DMS114 treated with DMSO at 0.1 percent for 48 hours (cell line): ENCODE data around the gene PLD4.
"Not testable (repeated sequence)": the region's sequence is repeated elsewhere in the genome, so short reads cannot be mapped to it uniquely, and the experiment has no call there.

Experiments used
- DNase-seq: peaks from one replicate; lab custom pipeline; 2025; ENCODE audit not compliant: unreplicated experiment; lab: John Stamatoyannopoulos, UW

The PLD4 gene

DNA sequence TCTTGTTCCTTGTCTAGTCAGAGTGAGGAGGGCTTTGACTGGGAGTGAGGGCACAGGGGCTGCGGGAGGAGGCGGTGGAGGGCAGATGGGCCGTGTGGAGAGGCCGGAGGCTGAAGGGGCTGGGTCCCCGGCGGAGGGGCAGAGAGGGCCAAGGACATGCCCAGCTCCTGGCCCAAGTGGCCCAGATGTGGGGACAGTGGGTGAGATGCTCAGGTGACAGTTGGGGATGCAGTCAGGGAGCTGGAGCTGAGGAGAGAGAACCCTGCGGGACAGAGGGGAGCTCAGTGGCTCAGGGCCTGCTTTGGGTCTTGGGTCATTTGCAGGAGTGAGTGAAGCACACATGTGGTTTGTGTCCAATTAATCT, 26.5 kb upstream of the PLD4 start:
- no peak for DNase-seq

- DNase-seq = no peak
Observed at GRCh38 chr14:104898870-104899510, 25.7 kb upstream of the PLD4 start.

DNA sequence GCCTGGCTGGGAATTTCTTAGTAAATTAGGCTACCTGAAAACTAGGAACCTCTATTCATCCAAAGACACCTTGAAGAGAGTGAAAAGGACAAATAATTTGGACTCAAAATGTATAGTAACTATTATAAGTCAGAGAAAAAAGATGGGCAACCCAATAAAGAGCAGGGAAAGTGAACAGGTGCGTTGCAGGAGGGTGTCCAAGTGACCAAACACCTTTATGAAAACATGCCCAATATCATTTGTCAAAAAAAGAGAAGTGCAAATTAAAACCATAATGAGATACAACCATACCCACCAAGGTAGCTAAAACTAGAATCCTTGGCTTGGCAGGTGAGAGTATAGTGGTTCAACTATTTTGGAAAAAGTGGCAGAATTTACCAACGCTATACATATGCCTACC, 24.9 kb upstream of the PLD4 start:
- DNase-seq = no peak

GRCh38 chr14:104900639-104901512, 23.8 kb upstream of the PLD4 start:
- DNase-seq = no peak

GRCh38 chr14:104903990-104904389, 20.7 kb upstream of the PLD4 start:
- no peak for DNase-seq

DNA sequence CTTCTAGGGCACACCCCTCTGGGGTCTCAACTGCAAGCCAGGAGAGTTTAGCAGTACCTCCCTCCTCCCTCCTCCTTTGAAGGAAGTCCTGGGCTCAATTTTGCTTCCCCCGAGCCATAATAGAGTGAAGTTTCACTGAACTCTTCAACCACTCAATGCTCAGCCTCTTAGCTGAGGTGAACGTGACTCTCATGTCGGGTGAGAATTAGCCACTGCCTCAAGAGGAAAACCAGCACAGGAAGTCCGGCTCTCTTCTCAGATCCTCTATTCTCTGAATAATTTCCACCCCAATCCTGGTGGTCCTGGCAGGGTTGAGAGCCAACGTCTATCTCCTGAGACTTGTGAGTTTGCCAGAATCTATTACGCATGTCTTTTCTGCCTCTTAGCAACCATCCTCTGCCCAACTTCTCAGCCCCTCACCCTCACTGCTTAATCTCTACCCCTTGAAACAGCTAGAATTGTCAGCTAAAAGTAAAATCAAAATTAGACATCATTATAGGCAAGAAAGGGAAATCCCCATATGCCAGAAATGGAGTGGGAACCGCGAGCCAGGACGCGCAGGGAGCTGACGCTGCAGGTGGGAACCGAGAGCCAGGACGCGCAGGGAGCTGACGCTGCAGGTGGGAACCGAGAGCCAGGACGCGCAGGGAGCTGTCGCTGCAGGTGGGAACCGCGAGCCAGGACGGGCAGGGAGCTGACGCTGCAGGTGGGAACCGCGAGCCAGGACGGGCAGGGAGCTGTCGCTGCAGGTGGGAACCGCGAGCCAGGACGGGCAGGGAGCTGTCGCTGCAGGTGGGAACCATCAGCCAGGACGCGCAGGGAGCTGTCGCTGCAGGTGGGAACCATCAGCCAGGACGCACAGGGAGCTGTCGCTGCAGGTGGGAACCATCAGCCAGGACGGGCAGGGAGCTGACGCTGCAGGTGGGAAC, 19.8 kb upstream of the PLD4 start:
- DNase-seq = not testable (repeated sequence)

DNA sequence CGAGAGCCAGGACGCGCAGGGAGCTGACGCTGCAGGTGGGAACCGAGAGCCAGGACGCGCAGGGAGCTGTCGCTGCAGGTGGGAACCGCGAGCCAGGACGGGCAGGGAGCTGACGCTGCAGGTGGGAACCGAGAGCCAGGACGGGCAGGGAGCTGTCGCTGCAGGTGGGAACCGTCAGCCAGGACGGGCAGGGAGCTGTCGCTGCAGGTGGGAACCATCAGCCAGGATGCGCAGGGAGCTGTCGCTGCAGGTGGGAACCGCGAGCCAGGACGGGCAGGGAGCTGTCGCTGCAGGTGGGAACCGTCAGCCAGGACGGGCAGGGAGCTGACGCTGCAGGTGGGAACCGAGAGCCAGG, 19.1 kb upstream of the PLD4 start:
- not testable (repeated sequence) for DNase-seq

DNA sequence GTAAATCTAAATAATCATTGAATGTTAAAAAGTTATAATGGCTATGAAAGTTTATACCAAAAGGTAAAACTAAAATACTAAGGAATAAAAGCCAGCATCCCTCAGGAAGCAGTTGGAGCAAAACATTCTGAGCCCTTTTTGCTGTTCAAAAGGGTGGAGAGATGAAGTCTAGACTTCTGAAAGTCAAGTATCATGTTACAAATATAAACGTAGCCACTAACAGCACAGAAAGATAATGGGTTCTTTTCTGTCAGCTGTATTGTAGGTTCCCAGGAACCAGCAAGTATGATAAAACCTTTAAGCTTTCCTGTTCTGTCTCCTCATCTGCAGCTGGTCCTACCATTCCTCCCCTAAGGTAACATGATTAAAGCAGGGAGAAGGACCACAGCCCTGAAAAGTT, 16.4 kb upstream of the PLD4 start:
- no peak for DNase-seq

- DNase-seq = no peak
Observed at GRCh38 chr14:104912053-104912452, 12.6 kb upstream of the PLD4 start.

DNA sequence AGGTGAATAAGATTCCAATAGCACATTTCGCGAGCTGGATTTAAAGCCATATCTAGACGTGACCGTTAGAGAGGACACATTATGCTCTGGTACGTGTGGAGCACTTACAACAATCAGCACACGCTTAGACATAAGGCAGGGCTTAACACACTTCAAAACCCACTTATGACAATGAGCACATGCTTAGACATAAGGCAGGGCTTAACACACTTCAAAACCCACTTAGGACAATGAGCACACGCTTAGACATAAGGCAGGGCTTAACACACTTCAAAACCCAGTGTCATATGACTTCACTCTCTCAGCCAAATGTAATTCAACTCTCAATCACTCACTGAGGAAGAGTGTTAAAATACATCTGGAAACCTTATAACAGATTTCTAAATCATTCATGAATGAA, 11.2 kb upstream of the PLD4 start:
- no peak for DNase-seq

DNA sequence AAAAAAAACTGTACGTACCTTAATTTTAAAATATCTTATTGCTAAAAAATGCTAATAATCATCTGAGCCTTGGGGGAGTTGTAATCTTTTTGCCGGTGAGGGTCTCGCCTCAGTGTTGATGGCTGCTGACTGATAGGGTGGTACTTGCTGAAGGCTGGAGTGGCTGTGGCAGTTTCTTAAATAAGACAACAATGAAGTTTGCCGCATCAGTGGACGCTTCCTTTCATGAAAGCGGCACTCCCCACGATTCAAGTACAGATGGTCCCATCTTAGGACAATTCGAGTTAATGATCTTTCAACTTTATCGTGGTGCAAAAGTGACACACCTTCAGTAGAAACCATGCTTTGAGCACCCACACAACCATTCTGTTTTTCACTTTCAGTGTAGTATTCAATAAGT, 7.6 kb upstream of the PLD4 start:
- no peak for DNase-seq

DNA sequence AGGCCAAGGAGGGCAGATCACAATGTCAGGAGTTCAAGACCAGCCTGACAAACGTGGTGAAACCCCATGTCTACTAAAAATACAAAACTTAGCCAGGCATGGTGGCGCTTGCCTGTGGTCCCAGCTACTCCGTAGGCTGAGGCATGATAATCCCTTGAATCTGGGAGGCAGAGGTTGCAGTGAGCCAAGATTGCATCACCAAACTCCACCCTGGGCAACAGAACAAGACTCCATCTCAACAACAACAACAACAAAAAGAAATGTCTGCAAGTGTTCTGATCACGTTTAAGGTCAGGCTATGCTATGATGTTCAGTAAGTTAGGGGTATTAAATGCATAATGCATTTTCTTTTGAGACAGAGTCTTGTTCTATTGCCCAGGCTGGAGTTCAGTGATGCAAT, 6.7 kb upstream of the PLD4 start:
- no peak for DNase-seq

DNA sequence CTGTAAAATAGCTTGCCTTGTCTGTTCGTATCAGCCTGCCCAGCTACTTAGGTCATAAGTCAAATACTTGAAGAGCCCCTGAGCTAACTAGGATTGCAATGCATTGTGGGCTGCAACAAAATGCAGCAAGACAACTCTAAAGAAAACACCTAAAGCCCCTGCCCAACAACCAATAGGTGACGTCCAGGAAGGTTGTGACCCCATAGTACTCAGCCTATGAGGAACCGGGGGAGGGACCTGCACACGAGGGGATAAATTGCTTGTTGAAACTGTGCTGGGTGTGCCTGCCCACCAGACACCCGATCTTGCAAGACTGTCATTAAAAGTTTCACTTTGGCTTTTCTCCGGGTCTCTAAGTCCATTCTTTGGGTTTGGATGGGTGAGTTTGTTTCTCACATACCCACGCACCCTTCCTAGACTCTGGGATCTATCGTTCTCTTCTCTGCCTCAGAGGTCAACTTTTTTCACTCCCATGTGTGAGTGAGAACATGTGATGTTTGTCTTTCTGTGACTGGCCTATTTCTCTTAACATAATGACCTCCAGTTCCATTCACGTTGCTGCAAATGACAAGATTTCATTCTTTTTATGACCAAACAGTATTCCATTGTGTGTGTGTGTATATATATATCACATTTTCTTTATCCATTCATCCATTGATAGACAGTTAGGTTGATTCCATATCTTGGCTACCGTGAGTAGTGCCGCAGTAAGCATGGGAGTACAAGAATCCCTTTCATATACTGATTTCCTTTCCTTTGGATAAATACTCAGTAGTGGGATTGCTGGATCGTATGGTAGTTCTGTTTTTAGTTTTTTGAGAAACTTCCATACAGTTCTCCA, 5.3 kb upstream of the PLD4 start:
- DNase-seq = not testable (repeated sequence)

GRCh38 chr14:104919993-104920315, 4.7 kb upstream of the PLD4 start:
- no peak for DNase-seq

DNA sequence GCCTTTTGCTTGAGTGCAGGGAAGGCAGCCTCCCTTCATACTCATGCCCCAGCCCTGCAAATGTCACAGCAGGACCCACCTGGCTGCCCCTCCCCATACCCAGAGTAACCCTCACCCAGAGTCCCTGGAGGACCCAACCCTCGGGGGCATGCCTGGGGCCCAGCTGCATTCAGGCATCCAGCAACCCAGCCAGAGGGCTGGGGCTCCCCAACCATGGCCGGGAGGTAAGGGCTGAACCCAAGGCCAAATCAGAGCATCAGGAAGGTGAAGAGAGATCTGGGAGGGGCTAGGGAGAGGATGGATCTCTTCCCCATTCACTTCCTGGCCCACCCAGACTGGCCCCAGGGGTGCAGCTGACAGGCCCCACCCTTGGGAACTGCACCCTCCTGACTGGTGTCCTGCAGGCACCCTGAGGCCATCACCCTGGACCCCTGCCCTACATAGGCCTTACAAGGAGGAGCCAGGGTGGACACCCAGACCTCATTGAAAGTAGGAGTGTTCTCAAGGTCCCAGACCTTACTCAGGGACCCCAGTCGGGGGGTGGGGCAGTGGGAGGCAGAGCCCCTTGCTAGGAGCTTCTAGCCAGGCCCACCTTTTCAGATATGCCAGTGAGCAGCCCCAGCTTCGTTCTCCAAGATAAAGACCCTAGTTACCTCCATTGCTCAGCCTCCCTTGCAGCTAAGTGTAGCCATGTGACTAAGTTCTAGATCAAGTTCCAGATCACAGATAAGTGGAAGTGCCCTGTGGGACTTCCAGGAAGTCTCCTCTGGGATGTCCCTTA, 849 bp upstream of the PLD4 start:
- no peak for DNase-seq

- DNase-seq = no peak
Observed at GRCh38 chr14:104925214-104925854, 655 bp downstream of the PLD4 start.

DNA sequence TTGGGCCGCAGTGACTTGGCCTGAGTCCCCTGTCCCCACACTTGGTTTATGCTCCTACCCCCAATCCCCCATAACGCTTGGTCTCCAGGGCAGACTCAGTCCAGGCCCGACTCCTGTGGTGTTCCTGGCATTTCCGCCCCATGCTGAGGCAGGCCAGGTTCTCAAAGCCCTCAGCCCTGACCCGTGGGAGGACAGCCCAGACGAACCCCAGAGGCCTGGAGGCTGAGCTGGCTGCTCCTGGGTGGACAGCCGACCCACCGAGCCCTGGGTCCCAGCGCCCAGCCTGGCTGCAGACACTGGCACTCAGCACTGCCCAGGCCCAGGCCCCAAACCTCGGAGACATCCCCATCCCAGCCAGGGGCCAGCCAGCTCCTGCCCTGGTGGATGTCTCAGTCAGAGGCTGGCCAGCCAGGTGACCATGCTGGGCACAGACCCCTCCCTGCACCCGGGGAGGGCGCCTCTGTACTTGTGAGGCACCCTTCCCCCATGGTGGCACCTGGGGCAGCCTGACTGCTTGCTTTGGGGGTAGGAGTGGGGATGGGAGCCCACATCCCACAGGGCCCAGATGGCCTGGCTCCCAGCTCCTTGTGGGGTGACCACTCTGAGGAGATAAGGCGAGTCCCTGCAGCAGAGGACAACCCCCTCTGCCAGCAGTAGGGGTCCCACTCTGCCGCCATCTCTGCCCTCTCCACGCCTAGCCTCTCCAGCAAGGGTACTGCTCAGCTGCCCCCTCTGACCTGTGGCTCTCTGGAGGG, 1.4 kb downstream of the PLD4 start:
- no peak for DNase-seq

GRCh38 chr14:104926619-104927431, 2.1 kb downstream of the PLD4 start:
- DNase-seq = no peak
